ENCODE results near the gene HAND2.

The HAND2 gene

DNA sequence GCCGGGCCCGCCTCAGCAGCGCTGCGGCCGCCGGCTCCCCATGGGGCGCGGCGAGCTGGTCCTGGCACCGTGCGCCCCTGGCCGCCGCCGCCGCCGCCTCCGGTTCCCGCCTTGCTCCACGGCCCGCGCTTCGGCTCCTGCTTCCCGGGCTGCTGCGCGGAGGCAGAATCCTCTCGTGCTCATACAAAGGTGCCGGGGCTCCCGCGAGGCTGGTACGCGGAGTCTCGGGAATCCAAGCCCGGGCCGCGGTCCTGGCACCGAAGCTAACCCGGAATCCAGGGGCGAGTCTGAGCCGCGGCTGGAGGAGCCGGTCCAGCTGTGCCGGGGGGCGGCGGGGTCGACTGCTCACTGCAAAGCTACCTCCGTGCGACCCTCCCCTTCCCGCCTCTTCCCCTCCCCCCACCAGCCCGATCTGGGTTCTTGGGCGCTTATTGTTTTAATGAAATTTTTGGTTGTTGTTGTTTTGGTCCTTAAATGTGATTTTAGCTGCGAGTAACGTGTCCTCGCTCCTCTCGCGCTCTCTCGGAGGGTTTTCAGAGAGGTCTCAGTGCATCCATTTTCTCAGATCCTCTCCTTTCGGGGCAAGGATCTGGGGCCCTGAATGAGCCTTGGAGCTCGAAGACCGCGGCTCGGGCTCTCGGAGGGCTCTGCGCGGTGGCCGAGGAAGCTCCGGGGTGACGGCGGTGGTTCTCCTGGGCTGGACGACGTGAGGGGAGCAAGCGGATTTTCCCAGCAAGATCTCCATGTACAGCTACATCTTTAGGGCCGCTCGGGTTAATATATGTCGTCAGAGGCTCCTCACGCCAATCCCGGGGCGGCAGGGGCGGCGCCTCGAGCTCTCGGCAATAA is at the start of gene HAND2:
HAND2 (minus strand) TSS at position 753 of the 849 bp plus-strand sequence. CDS start 940 bp downstream, outside the sequence.
- no peak for DNase-seq

DNA sequence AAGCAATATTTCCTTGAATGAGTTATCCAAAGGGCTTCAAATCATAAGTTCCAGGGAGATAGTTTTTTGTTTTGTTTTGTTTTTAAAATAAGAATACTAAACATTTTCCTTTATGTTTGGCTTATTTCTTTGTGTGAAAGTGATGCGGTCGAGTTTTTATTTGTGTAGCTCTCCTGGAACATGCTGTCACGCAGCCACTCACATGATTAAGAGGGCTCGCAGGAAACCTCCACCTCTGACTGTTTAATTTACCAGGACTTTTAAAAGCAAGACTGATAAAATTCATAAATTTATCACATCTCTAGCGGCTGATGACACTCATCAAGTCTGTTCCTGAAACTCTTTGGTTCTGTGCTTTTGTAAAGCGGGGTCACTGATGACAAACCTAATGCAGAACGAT is 48.9 kb upstream of the HAND2 start:
- no peak for DNase-seq

DNA sequence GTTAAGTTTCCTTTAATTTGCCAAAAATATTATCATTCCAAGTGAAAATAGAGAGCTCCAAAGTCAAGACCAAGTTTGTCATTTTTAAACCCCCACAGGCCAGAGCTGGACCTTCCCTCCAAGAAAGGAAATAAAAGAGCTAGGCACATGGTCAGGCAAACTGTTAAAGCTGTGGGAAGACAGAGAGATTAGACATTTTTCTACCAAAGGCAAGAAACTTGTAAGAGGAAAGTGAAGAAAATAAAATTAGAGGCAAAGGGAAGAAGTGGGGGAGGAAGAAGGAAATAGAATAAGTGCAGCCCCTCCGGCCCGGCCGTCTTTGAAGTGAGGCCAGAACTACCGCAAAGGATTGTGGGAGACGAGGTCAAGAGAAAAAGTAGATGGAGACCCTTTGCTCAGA is 47.9 kb upstream of the HAND2 start:
- no peak for DNase-seq

DNA sequence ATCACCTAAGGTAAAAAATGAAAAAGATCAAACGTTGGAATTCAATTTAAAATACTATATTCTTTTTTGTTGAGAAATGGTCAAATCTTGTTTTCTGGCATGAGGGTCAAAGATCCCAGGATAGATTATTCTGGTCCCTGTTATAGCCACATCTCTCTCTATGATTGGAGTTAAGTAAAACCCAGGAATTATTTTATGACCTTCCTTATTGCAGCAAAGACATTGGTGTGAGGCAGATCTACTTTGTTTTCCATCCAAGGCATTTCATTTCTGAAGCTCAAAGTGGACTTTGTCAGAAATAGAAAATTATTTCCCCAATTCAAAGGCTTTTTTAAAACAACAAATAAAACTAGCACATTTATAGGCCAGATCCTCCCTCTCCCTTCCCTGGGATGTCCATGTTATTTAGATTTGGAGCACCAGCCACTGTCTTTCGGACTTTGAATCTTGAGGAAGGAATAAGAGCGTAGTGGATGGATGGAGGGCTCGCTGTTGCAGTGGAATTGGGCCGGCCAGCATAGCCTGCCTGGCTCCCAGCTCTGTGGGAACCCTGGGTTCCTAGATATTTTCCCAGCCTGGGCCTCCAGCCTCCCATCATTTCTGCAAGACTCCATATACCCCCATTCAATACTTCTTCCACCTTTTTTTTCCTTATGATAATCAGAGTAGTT is 45.6 kb upstream of the HAND2 start:
- DNase-seq: no peak

DNA sequence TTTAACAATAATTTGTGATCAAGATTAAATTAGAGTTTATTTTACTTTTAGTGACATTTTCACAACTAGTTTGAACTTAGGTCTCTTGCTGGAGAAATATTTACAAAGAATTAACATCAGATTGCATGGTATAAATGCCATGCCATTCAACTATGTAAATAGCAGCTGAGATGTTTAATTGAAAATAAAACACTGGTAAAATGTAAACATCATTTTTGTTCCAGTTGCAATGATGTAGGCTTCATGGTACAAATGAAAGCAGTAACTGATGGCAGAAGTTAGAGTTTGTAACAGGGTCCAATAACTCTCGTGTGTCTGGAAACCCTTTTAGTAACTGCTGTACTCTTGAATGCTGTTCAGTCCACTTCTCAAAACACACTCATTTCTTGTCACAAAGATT is 43.7 kb upstream of the HAND2 start:
- no peak for DNase-seq

DNA sequence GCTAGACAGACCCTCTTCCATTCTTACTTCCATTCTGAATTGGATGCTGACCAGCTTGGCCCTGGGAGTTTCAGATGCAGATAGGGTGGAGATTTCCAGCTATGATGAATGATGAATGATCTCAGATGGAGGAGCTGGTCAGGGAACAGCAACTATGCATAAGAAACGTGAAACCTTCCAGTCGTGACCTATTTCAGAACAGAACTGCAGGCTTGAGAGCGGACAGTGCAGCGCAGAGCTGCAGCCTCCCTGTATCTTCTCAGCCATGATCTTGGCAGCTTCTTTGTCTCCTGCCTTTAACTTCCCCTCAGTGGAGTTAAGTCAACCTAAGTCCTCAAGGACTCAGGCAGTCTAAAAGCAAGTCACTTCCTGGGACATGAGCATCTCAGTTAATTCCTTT is 43.3 kb upstream of the HAND2 start:
- no peak for DNase-seq

DNA sequence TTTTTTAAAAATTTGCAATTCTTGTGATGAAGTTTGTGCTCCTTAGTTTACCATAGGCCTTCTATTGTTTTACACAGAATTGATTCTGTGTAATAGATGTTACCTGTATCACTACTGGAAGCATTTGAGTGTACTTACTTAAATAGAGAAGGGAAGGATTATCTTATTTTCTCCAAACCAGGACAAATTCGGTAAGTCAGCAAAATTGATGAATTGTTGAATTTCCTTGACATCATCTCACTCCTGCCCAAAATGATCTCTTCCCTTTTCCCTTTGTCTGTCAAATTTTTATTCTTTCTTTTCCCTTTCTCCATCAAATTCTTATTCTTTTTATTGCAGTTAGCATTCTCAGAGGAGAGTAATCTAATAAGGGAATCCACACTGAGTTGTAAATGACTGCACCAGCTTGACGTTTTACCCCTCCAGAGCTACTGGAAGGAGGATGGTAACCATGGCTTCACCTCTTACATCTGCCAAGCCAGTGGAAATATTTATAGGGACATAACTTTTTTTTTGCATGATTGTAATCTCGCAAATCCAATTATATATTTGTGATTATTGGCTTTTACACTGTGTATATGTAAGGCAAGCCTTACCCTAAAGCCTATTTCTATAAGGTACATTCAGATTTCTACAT is 42.6 kb upstream of the HAND2 start:
- DNase-seq: no peak

DNA sequence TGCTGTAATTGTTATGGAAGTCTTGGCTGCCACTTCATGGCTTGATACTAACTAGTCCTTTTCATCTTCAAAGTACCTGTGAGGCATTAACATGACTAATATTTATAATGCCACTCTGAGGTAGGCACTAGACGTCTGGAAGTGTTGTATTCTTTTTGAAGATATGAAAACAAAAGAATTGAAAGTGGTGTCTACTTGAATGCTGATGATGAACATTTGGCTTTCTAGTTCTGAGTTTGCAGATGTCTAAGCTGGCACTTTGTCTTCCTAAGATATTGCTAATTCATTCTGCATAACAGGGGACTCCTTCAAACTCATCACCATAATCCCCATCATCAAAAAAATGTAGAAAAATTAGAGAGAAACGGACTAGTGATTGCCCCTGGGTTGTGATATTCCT is 41.6 kb upstream of the HAND2 start:
- no peak for DNase-seq

DNA sequence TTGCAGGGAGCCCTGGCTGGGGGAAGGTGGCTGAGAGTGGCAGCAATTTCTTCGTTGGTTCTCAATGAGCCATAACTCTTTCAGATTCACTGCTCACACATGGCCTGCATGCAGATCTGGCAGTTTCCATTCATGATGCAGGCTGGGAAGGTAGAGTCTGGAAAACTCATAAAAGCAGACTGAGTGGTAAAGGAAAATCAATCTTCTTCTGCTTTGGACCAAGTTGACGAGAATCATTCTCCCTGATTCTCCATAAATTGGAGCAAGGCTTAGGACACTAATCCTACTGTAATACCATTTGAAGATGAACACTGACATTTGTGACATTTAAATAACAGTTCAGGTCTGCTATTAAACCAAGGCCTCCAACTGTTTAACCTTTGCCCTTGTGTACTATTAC is 35.3 kb upstream of the HAND2 start:
- no peak for DNase-seq

DNA sequence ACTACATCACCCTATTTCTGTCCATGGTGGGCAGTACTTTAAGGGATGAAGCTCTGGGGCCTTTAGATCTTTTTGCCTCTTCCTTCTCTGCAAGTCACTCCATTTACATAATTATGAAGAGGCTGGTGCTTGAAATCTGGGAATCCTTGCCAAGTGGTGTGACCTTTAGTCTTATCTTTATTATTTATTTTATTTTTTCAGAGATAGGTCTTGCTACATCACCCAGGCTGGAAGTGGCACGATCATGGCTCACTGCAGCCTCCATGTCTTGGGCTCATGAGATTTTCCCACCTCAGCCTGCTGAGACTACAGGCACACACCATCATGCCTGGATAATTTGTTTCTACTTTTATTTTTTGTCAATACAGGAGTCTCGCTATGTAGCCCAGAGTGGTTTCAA is 34.4 kb upstream of the HAND2 start:
- DNase-seq: no peak

DNA sequence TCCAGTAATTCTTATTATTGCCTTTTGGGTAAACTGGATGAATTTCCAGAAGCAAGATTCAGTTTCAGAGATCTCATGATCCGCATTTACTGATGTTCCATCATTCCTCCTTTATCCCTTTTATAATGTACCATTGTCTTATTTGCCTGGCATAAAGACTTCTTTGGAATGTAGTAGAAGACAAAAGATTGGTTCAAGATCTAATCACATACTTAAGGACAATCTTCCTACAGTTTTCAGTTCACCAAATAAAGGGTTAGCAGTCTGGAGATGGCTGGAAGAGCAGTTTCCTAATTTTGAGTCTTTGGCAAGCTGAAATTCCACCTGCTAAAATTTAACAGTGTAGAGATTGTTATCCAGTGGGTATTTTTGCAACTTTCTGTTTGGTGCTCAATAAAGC is 30.9 kb upstream of the HAND2 start:
- DNase-seq: no peak

DNA sequence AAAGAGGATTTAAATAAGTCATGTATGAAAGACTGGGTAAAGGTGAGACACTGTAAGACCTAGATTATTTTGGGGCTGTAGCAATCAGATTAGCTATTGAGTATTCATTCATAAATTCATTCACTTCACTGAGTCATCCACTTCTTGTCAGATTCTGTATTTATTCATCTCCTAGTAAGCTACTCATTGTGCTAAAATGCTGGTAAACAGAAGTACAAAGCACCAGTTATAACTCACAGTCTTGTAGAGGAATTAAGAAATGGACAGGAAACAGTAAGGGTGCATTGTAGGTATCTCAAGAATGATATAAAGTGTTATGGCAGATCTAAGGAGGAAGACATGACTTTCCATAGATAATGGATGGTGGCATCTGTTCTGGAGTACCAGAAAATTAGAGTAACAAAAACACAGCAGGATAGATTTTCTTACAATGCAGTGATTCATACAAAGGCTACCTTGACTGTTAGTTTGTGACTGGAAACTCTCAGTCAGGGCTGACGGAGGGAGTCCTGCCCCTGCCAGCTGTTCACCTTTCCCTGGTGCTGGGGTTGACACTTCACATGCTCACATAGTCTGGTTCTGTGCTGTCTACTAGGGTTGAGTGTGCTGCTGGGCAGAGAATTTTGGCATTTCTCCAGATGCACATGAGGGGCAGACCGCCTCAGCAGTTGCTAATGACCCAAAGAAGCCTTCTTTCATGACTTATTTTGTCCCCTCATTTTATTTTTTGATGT is 26.5 kb upstream of the HAND2 start:
- no peak for DNase-seq

DNA sequence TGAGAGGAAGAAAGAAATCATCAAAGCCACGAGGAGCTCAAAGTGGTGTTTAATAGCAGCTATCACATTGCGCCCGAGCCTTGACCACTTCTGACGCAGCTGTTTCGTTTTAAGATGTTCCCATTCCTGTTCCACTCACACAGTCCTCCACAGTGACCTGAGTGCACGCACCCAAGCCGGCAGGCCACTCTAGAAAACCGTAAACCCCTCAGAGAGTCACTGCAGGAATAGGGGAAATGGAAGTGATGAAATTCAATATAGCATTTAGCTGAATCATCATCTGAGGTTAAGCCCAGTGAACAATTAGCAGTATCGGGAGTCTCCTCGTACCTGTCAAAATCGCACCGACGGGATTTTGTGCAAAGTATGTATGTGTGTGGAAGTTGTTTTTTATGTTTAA is 17.9 kb upstream of the HAND2 start:
- DNase-seq: no peak

DNA sequence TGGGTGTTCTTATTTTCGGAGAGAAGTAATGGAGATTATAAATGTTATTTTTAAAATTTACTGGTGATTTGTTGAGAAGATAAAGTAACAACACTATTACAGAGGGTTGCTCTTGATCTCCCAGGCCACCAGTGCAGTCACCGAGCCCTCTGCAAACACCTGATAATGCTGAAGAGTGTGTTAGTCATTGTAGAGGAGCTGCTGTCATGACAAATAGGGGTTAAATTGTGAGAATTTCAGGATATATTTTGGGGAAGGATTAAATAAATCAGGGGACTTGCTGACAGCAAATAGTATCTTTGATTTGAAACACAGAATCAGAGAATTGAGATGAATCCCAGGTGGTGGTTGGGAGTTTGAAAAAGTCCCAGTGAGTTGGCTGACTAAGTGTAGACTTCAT is 16.7 kb upstream of the HAND2 start:
- no peak for DNase-seq

DNA sequence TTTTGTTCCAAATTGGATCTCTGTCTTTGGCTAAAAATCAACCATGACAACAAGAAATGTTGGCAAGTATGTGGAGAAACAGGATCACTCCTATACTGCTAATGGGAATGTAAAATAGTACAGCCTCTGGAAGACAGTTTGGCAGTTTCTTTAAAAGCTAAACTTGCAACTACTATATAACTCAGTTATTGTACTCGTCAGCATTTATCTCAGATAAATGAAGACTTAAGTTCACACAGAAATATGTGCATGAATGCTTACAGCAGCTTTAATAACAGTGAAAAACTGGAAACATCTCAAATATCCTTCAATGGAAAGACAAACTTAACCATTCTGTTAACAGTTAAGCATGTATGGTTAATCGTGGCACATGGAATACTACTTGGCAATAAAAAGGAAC is 15.4 kb upstream of the HAND2 start:
- DNase-seq: no peak

DNA sequence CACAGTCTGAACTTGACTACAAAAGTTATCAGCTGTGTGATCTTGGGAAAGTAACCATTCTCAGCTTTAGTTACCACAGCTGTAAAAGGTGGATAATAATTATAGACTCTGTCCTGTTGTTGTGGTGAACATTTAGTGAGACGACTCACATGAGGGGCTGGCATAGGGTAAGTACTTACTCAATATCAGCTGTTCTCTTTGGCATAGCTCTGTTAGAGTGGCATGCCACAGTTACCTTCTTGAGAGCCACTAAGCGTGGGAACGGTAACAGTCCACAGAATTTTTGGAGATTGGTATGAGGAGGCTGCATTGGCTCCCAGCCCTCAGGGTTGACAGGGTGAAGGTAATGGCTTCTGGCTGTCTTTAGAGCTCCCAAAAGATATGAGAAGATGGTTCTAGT is 13.2 kb upstream of the HAND2 start:
- no peak for DNase-seq

DNA sequence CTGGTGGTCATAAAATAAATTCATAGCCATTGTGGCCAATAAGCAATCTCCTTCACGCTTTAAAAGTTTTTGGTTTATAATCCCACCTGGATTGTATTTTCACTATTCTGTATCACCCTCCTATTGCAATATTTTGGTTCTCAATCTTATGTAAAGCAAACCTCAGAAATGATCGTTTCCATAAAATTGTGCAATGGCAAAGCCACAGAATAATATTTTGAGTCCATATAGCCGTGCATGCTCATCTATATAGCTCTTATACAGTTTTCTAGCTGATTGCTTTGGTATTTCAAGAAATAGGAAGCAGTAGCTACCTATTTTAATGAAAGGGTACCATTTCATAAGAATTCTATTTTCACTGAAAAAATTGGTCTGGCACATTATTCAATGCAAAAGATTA is 10.0 kb upstream of the HAND2 start:
- DNase-seq: no peak

DNA sequence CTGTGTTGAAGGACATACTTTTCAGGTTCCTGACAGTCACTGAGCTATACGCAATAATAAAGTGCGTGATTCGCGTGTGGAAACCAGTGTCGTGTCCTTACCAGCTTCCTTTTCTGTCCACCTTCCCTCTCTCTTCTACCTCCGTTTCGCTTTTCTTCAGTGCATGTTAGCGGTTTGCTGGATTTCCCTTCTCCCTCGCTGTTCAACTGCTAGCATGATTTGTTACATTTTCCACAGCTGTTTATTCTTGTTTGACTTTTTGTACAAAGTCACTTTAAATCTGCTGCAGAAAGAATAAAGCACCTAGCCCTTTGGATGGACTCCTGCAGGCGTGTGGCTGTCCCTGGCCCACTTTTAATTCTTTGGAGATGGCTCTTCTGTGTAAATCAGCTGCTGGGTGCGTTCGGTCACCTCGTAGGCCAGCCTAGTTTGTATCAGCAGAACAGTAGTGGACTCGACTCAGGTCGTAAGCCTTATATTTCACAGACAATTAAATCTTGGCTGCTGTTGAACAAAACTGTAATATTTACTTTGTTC is 8.9 kb upstream of the HAND2 start:
- DNase-seq: no peak

DNA sequence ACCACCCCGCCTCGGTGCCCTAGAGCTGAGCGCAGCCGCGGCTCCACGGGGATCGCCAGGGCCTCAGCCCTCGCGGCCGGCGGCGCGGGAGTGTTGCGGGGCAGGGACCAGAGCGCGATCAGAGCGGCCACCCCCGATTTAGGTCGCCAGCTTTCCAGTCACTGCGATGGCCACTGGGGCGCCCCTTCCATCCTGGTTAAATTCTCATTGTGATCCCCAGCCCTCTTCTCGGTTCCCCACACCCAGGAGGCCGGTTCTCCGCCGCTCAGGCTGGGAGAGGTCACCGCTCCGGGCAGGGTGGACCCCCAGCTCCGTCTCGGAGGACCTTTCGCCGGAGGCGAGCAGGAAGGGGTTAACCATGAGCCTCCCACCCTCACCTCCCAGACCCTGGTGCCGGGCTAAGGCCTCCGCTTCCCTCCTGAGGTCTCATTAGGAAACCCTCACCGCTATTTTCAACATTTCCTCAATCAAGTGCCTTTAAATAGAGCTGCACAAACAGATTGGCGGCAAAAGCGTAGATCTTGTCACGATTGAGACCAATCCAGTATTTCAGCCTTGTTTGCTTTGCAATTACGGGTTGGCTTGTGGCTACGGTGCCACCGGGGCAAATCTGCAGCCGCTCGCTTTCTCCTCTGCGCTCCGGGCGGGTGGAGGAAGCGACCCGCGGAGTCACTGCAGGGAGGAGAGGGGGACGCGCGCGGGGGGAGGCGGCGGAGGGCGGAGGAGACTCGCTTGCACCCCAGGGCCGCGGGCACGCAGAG is 8.3 kb upstream of the HAND2 start:
- no peak for DNase-seq

DNA sequence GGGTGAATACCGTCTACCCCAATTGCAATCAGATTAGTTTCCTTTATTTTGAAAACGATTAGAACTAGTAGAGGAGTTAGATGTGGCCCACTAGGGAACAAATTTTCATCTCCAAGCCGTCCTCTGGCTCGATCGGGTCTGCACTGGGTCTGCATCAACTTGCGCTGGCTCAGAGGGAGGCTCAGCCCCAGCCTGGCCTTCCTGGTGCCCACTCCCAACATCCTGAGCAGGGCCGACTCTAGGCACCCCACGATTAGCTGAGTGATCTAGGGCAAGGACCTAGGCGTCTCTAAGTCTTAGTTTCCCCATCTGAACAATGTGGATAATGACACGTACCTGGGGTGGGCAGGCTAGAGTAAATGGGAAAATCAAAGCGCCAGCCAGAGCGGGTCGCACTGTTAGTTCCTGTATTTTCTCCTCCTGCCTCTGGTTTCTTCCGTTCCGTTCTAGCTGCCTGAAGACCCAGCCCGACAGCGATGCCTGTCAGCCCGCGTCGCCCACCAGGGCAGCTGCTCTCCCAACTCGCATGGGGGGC is 7.7 kb upstream of the HAND2 start:
- DNase-seq: no peak

DNA sequence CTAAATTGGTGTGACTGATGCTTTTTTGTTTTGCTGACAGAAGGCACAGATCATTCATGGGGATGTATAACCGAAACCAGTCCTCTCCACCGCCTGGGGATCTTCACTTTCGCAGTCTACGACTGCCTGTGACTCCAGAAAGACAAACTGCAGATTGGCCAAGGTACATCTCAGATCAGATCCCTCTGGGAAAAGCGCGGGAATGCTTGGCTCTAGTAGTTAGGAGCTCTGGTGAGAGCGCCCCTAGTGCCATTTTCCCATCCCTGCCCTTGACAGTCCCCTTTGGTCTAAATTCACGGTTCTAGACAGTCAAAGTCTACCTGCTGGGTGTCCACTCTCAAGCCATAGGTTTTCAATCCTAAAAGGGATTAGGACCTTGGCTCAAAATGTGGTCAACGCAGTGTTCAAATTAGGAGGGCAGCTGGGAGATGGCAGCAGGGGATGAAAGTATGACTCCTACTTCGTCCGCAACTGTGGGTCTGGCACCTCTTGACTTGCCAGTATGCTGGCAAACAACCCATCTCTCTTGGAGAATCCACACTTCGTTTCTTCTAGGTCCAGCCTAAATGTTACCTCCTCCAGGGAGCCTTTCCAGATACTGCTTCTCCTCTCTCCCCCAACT is 6.9 kb upstream of the HAND2 start:
- no peak for DNase-seq

DNA sequence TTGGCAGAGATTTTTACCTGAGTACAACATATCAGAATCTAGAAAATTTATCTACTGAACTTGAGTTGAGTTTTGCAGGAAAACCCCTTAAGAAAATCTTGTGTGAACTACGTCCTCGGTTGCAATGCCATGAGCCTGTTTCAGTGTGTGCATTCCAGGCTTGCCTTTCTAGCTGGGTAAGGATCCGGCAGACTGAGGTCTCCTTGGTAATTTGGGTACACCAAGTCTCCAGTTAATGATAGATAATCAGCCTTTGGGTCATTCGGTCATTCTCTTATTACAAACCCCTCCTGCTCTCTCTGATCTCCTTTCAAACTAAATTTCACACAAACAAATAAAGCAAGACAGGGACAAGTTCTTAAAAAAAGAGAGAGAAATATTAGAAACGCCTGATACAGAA is 5.9 kb upstream of the HAND2 start:
- no peak for DNase-seq

Data from CD4-positive, alpha-beta T cell treated with Interleukin-1 beta for 1 hour (primary cell).